Liver (tissue), 9 donors: ENCODE data around the gene VN1R5. TPM values are rescaled to one million over a fixed set of nuclear protein-coding genes. Genes with fewer than 3 reads are reported as not detected.

Experiments
- DNase-seq: peaks from one replicate; pipeline ENCODE4 v3.0.0-alpha.2; 2017; ENCODE audit warnings: low spot score
- H3K27ac ChIP-seq, 2 donors: one replicate each; pipeline ENCODE4 v1.7.0; 2013; ENCODE audit warnings: inconsistent platforms in 2 of 2, low read length in 2 of 2, control low read depth in 1 of 2, low read depth in 1 of 2, mild to moderate bottlenecking in 1 of 2
- H3K27me3 ChIP-seq, 4 donors: one replicate each; pipeline versions ENCODE4 v1.6.1 to v1.7.0; 2013; ENCODE audit warnings: low read length in 3 of 4, inconsistent platforms in 1 of 4, mild to moderate bottlenecking in 1 of 4, moderate library complexity in 1 of 4; ENCODE audit not compliant: control insufficient read depth in 4 of 4, insufficient read depth in 4 of 4
- H3K36me3 ChIP-seq, 4 donors: one replicate each; pipeline versions ENCODE4 v1.6.1 to v1.7.0; 2013; ENCODE audit warnings: low read length in 3 of 4, mild to moderate bottlenecking in 3 of 4, low read depth in 1 of 4, moderate library complexity in 1 of 4; ENCODE audit not compliant: control insufficient read depth in 4 of 4, insufficient read depth in 3 of 4
- H3K4me1 ChIP-seq, 4 donors: one replicate each; pipeline versions ENCODE4 v1.6.1 to v1.7.0; 2013; ENCODE audit warnings: low read length in 3 of 4, mild to moderate bottlenecking in 3 of 4, moderate library complexity in 1 of 4; ENCODE audit not compliant: control insufficient read depth in 4 of 4, insufficient read depth in 4 of 4
- H3K4me3 ChIP-seq, 3 donors: one replicate each; pipeline versions ENCODE4 v1.6.1 to v1.7.0; 2013; ENCODE audit warnings: low read length in 3 of 3, control low read depth in 1 of 3, low read depth in 1 of 3, mild to moderate bottlenecking in 1 of 3
- H3K9ac ChIP-seq, 2 donors: one replicate each; pipeline ENCODE4 v1.7.0; 2013; ENCODE audit warnings: low read length in 2 of 2, mild to moderate bottlenecking in 2 of 2, moderate library complexity in 2 of 2, control low read depth in 1 of 2, low read depth in 1 of 2
- H3K9me3 ChIP-seq, 4 donors: one replicate each; pipeline versions ENCODE4 v1.6.1 to v1.7.0; 2013; ENCODE audit warnings: low read length in 3 of 4; ENCODE audit not compliant: control insufficient read depth in 4 of 4
- ATF3 ChIP-seq: IDR thresholded peaks from 2 replicates; pipeline ENCODE4 v1.6.1; 2016; ENCODE audit warnings: antibody characterized with exemption
- CTCF ChIP-seq: fragments of 150-350 bp; IDR thresholded peaks from 2 replicates; pipeline ENCODE4 v1.5.1; 2017; ENCODE audit warnings: improper control_type of control experiment, low read depth, low read length; ENCODE audit not compliant: missing input control
- EGR1 ChIP-seq, 2 donors: IDR thresholded peaks; 2 replicates each; pipeline ENCODE4 v1.6.1; 2016 to 2018; ENCODE audit warnings: antibody characterized with exemption in 2 of 2, low read depth in 2 of 2
- HNF4A ChIP-seq, 2 donors: conservative IDR thresholded peaks; 2 replicates each; pipeline ENCODE4 v1.6.1; 2016; ENCODE audit warnings: antibody characterized with exemption in 2 of 2, mild to moderate bottlenecking in 2 of 2
- HNF4G ChIP-seq: IDR thresholded peaks from 2 replicates; pipeline ENCODE4 v1.6.1; 2016; ENCODE audit warnings: antibody characterized with exemption
- JUND ChIP-seq, 2 donors: IDR thresholded peaks; 2 replicates each; pipeline ENCODE4 v1.6.1; 2016; ENCODE audit warnings: antibody characterized with exemption in 2 of 2
- MAX ChIP-seq: IDR thresholded peaks from 2 replicates; pipeline ENCODE4 v1.6.1; 2016; ENCODE audit warnings: antibody characterized with exemption
- NR2F2 ChIP-seq: IDR thresholded peaks from 2 replicates; pipeline ENCODE4 v1.6.1; 2016; ENCODE audit warnings: antibody characterized with exemption
- RAD21 ChIP-seq, 2 donors: IDR thresholded peaks; 2 replicates each; pipeline ENCODE4 v1.6.1; 2016; ENCODE audit warnings: antibody characterized with exemption in 2 of 2, mild to moderate bottlenecking in 2 of 2
- REST ChIP-seq: IDR thresholded peaks from 2 replicates; pipeline ENCODE4 v1.6.1; 2016; ENCODE audit warnings: antibody characterized with exemption, mild to moderate bottlenecking
- RXRA ChIP-seq, 2 donors: IDR thresholded peaks; 2 replicates each; pipeline ENCODE4 v1.6.1; 2017 to 2018; ENCODE audit warnings: antibody characterized with exemption in 2 of 2, mild to moderate bottlenecking in 1 of 2
- SP1 ChIP-seq: IDR thresholded peaks from 2 replicates; pipeline ENCODE4 v1.6.1; 2018; ENCODE audit warnings: antibody characterized with exemption, mild to moderate bottlenecking
- TAF1 ChIP-seq: conservative IDR thresholded peaks from 2 replicates; pipeline ENCODE4 v1.6.1; 2016; ENCODE audit warnings: antibody characterized with exemption, mild to moderate bottlenecking
- YY1 ChIP-seq: IDR thresholded peaks from 2 replicates; pipeline ENCODE4 v1.6.1; 2016; ENCODE audit warnings: antibody characterized with exemption, mild to moderate bottlenecking
- ZBTB33 ChIP-seq: IDR thresholded peaks from 2 replicates; pipeline ENCODE4 v1.6.1; 2016; ENCODE audit warnings: antibody characterized with exemption
- WGBS: extraction: QIAGEN DNeasy Blood & Tissue Kit; methylation state at CpG from one replicate; pipeline ENCODE4 v1.1.7; 2013; 5-methylcytosine and 5-hydroxymethylcytosine counted together
- polyA plus RNA-seq, 2 donors: library from polyadenylated mRNA; stranded (reverse) in 1 of 2; unstranded in 1 of 2; fragments of 200-250 nt in 1 of 2; fragments of >200 nt in 1 of 2; fragmentation: Nextera tagmentation in 1 of 2; extraction: Ambion mirVana in 1 of 2; gene quantifications; one replicate each; pipeline versions ENCODE4 v1.2.1 to v1.2.3, GENCODE V29; 2013 to 2015
- total RNA-seq, 2 donors: library from RNA; depleted of rRNA; stranded (reverse); fragments of >200 nt; gene quantifications; one replicate each; pipeline ENCODE4 v1.2.3, GENCODE V29; 2014
- donor health status: healthy.
- donor health status: healthy.
- donor health status: healthy.
- donor health status: healthy.
- donor health status: healthy.

The VN1R5 gene
- total and polyA plus RNA-seq, 4 donors, result not detected

GRCh38 chr1:247297263-247298123 lies 41.6 kb downstream of the VN1R5 start:
- DNase-seq, result no peak
- H3K36me3 ChIP-seq, result peaks cover 0 to 14% (median 5%) of the 10 kb centered on the region in 4 donors
- H3K9ac ChIP-seq, result no peak overlapping the region
- WGBS, result 77% methylated on average over 9 of the region's 9 CpGs
- H3K4me1 ChIP-seq, result no peaks in the 10 kb centered on the region
- no peaks in the 10 kb centered on the region for H3K9me3 ChIP-seq
- no peak for TF ChIP-seq CTCF
- no peak for TF ChIP-seq JUND (IDR thresholded peaks at IDR 0.05)
- TF ChIP-seq TAF1, result no peak
- no peak for TF ChIP-seq EGR1 (IDR thresholded peaks at IDR 0.05; ENCODE audit: low read depth in 2 of 2)
- no peak for TF ChIP-seq ATF3
- TF ChIP-seq YY1, result no peak
- TF ChIP-seq HNF4G, result no peak
- no peak for TF ChIP-seq HNF4A (conservative IDR thresholded peaks at IDR 0.05)
- TF ChIP-seq RAD21 (IDR thresholded peaks at IDR 0.05), result no peak
- TF ChIP-seq MAX, result no peak
- TF ChIP-seq RXRA (IDR thresholded peaks at IDR 0.05), result no peak
- TF ChIP-seq ZBTB33, result no peak
- H3K27ac ChIP-seq, result no peak overlapping the region
- H3K4me3 ChIP-seq, result no peak overlapping the region
- no peaks in the 10 kb centered on the region for H3K27me3 ChIP-seq

GRCh38 chr1:247298124-247298481 lies 42.2 kb downstream of the VN1R5 start:
- Histone ChIP-seq H3K9ac (no peak overlapping the region), H3K27ac (no peak overlapping the region), H3K36me3 (peaks cover 0 to 20% (median 5%) of the 10 kb centered on the region in 4 donors), H3K9me3 (no peaks in the 10 kb centered on the region), H3K4me1 (no peaks in the 10 kb centered on the region), H3K4me3 (no peak overlapping the region), H3K27me3 (no peaks in the 10 kb centered on the region)
- no peak for DNase-seq
- TF ChIP-seq CTCF, result no peak
- no peak for TF ChIP-seq SP1
- TF ChIP-seq HNF4A (conservative IDR thresholded peaks at IDR 0.05), result no peak
- TF ChIP-seq MAX, result no peak
- TF ChIP-seq REST, result no peak
- TF ChIP-seq EGR1 (IDR thresholded peaks at IDR 0.05; ENCODE audit: low read depth in 2 of 2), result no peak
- no peak for TF ChIP-seq NR2F2
- no peak for TF ChIP-seq YY1
- WGBS, result 83% methylated on average over 6 of the region's 6 CpGs
